Astrocyte (in vitro differentiated cells and primary cell): ENCODE measurements around the gene ZNF488. TPM values are rescaled to one million over a fixed set of nuclear protein-coding genes. Genes with fewer than 3 reads are reported as not detected.

Source experiments
- DNase-seq: peaks from one replicate; pipeline ENCODE4 v3.0.0-alpha.2; 2010; ENCODE audit warnings: low read depth
- FAIRE-seq: peaks from 2 replicates; lab custom pipeline; 2011; peaks lifted over from hg19 to GRCh38; lab: Jason Lieb, UNC
- H2AFZ ChIP-seq: 2 replicates; pipeline ENCODE4 v1.6.0; 2012; ENCODE audit warnings: low read depth, low read length, inconsistent platforms
- H3K27ac ChIP-seq: 2 replicates; pipeline ENCODE4 v1.5.1; 2011; ENCODE audit warnings: low read depth, low read length, inconsistent platforms
- H3K27me3 ChIP-seq: 2 replicates; pipeline ENCODE4 v1.6.0; 2011; ENCODE audit warnings: low read length, inconsistent platforms; ENCODE audit not compliant: insufficient read depth
- H3K36me3 ChIP-seq: 2 replicates; pipeline ENCODE4 v1.5.1; 2011; ENCODE audit warnings: low read length, inconsistent platforms; ENCODE audit not compliant: insufficient read depth
- H3K4me1 ChIP-seq: 2 replicates; pipeline ENCODE4 v1.5.1; 2011; ENCODE audit warnings: low read length, inconsistent platforms; ENCODE audit not compliant: insufficient read depth
- H3K4me2 ChIP-seq: 2 replicates; pipeline ENCODE4 v1.6.0; 2012; ENCODE audit warnings: low read length, inconsistent platforms
- H3K4me3 ChIP-seq: 2 replicates; pipeline ENCODE4 v1.5.1; 2011; ENCODE audit warnings: low read depth, mild to moderate bottlenecking, low read length, inconsistent platforms; ENCODE audit not compliant: insufficient read depth
- H3K79me2 ChIP-seq: 2 replicates; pipeline ENCODE4 v1.6.0; 2012; ENCODE audit warnings: mild to moderate bottlenecking, low read length, inconsistent platforms; ENCODE audit not compliant: insufficient read depth
- H3K9ac ChIP-seq: 2 replicates; pipeline ENCODE4 v1.6.0; 2012; ENCODE audit warnings: mild to moderate bottlenecking, low read length, inconsistent platforms
- H3K9me3 ChIP-seq: 2 replicates; pipeline ENCODE4 v1.5.1; 2012; ENCODE audit warnings: low read depth, mild to moderate bottlenecking, low read length, inconsistent platforms; ENCODE audit not compliant: insufficient read depth
- H4K20me1 ChIP-seq: 2 replicates; pipeline ENCODE4 v1.6.0; 2012; ENCODE audit warnings: low read length, inconsistent platforms; ENCODE audit not compliant: insufficient read depth
- H3K27ac Mint-ChIP-seq: one replicate; pipeline ENCODE4 v1.8.0; 2021; ENCODE audit warnings: mild to moderate bottlenecking, mixed read lengths; ENCODE audit not compliant: unreplicated experiment
- H3K27me3 Mint-ChIP-seq: one replicate; pipeline ENCODE4 v1.8.0; 2021; ENCODE audit warnings: low read depth, mixed read lengths; ENCODE audit not compliant: unreplicated experiment
- H3K36me3 Mint-ChIP-seq: one replicate; pipeline ENCODE4 v1.8.0; 2021; ENCODE audit warnings: low read depth, mixed read lengths; ENCODE audit not compliant: unreplicated experiment
- H3K4me1 Mint-ChIP-seq: one replicate; pipeline ENCODE4 v1.8.0; 2021; ENCODE audit warnings: low read depth, mixed read lengths; ENCODE audit not compliant: unreplicated experiment
- H3K4me3 Mint-ChIP-seq: one replicate; pipeline ENCODE4 v1.8.0; 2021; ENCODE audit warnings: mild to moderate bottlenecking, moderate library complexity, mixed read lengths; ENCODE audit not compliant: unreplicated experiment
- H3K9me3 Mint-ChIP-seq: one replicate; pipeline ENCODE4 v1.8.0; 2021; ENCODE audit warnings: mild to moderate bottlenecking, mixed read lengths; ENCODE audit not compliant: unreplicated experiment
- EZH2 ChIP-seq: IDR thresholded peaks from 2 replicates; pipeline ENCODE4 v1.6.1; 2012; ENCODE audit warnings: mild to moderate bottlenecking, low read length, inconsistent platforms; ENCODE audit not compliant: insufficient read depth
- total RNA-seq: library from RNA; stranded (reverse); gene quantifications from 2 replicates; pipeline ENCODE4 v1.2.1, GENCODE V29; 2021
- TF ChIP-seq, protein P1 (sequence below): IDR thresholded peaks from 2 replicates; pipeline ENCODE4 v1.5.1; 2011; ENCODE audit warnings: low read depth, mild to moderate bottlenecking, inconsistent platforms, low read length, moderate library complexity; ENCODE audit not compliant: insufficient read depth

The ZNF488 gene
- total RNA-seq, 1 donor from 2014 or later: 1.4 TPM

DNA sequence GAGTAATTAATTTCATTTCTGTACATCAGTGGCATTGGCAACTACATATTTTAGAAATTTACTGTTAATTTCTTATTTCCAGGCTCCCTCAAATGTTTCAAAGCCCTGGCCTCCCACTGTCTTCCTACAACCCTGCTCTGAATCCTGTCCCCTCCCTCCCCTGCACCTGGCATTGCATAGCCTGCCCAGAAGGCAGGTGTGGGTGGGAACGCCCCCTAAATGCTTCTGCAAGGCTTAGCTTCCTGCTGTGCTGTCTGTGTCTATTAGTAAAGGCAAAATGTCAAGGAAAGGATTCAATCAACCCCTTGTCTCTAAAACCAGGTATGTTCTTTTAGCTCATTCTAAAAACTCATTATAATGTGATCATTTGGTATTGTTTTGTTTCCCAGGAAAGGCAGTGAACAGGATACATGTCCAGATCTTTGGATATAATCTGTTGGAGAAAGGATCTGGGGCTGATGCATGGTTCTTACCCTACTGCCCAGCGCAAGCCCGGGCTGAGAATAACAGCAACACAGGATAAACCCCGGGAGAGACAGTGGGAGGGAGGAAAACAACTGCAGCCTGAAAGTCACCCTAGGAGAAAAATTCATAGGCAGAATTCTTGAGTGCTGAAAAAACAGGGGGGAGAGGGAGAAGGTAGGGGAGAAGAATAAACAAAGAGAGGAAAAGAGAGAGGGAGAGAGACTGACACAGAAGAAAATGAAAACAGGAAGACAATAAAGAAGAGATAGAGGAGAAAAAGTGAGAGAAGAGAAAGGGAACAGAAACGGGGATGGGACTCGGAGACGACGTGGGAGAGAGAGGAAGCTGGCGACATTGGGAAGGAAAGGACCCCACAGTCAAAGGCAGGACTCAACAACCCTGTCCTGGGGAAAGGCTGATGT lies 589 bp downstream of the ZNF488 start:
- no peaks in the 10 kb centered on the region for H3K79me2 ChIP-seq
- DNase-seq (no peak), FAIRE-seq (no peak)
- H3K4me2 ChIP-seq: peak overlapping the region; percentile 96
- H2AFZ ChIP-seq: peak overlapping the region; percentile 91
- peaks cover 15% of the 10 kb centered on the region for H3K27me3 ChIP-seq
- Mint-ChIP-seq H3K4me3 (peak overlapping the region; percentile 88), H3K27me3 (peaks cover 35% of the 10 kb centered on the region), H3K36me3 (peaks cover 7% of the 10 kb centered on the region), H3K27ac (peak overlapping the region; percentile 20), H3K9me3 (peaks cover 17% of the 10 kb centered on the region), H3K4me1 (peaks cover 3% of the 10 kb centered on the region)
- H4K20me1 ChIP-seq: no peaks in the 10 kb centered on the region
- no peaks in the 10 kb centered on the region for H3K9me3 ChIP-seq
- TF ChIP-seq, protein P1, sequence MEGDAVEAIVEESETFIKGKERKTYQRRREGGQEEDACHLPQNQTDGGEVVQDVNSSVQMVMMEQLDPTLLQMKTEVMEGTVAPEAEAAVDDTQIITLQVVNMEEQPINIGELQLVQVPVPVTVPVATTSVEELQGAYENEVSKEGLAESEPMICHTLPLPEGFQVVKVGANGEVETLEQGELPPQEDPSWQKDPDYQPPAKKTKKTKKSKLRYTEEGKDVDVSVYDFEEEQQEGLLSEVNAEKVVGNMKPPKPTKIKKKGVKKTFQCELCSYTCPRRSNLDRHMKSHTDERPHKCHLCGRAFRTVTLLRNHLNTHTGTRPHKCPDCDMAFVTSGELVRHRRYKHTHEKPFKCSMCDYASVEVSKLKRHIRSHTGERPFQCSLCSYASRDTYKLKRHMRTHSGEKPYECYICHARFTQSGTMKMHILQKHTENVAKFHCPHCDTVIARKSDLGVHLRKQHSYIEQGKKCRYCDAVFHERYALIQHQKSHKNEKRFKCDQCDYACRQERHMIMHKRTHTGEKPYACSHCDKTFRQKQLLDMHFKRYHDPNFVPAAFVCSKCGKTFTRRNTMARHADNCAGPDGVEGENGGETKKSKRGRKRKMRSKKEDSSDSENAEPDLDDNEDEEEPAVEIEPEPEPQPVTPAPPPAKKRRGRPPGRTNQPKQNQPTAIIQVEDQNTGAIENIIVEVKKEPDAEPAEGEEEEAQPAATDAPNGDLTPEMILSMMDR: no peak
- no peak for TF ChIP-seq EZH2
- peaks cover 2% of the 10 kb centered on the region for H3K4me1 ChIP-seq
- H3K9ac ChIP-seq: peak overlapping the region; percentile 82
- peak overlapping the region; percentile 70 for H3K4me3 ChIP-seq
- no peaks in the 10 kb centered on the region for H3K36me3 ChIP-seq
- no peak overlapping the region for H3K27ac ChIP-seq

DNA sequence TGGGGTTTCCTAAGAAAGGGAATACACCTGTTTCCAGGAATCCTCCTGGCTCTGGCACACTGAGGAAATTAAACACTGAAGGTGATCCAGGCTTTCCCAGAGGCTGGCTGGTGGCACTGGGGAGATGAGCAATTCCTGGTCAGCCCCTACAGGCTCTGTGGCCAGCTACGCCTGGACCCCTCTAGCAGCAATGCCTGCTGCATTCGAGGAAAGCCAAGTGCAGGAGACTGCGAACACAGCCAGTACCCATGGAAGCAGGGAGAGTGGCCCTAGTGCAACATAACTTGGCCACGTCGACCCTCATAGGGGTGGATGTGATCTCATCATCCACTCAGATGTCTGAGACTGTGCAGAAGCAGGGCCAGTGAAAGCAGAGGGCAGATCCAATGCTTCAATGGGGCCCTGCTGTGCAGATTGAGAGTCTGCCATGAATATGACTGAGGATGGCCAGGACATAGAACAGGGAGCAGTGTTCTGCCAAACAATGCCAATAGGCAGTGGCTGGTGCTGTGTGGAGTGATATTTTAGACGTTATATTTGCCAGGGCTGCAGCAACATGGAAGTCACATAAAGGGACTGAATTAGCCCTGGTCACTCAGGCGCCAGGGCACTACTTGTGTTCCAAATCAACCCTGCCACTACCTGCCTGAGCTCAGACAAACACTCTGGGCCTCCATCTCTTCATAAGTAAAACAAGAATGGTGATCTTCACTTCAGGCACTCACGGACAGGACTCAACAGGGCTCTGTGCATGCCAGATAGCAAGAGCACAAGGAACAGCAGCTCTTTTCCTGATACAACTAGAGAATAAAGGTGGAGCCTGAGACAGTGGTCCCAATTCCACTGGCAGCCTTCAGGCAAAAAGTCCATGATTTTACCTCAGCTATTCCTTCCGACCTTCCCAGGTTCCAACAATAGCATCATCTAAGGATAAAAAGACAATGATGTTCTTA lies 2.4 kb downstream of the ZNF488 start:
- no peak for DNase-seq
- Histone ChIP-seq H3K27me3 (peaks cover 17% of the 10 kb centered on the region), H3K9ac (no peak overlapping the region), H3K9me3 (no peaks in the 10 kb centered on the region), H3K4me3 (no peak overlapping the region), H4K20me1 (no peaks in the 10 kb centered on the region), H3K79me2 (no peaks in the 10 kb centered on the region), H3K4me1 (peaks cover 2% of the 10 kb centered on the region), H3K27ac (no peak overlapping the region), H2AFZ (no peak overlapping the region), H3K4me2 (no peak overlapping the region), H3K36me3 (no peaks in the 10 kb centered on the region)
- FAIRE-seq: no peak
- TF ChIP-seq, protein P1: no peak
- TF ChIP-seq EZH2: no peak
- no peak overlapping the region for H3K4me3 Mint-ChIP-seq
- H3K36me3 Mint-ChIP-seq: peaks cover 7% of the 10 kb centered on the region
- peaks cover 35% of the 10 kb centered on the region for H3K27me3 Mint-ChIP-seq
- H3K4me1 Mint-ChIP-seq: peaks cover 3% of the 10 kb centered on the region
- H3K9me3 Mint-ChIP-seq: peaks cover 12% of the 10 kb centered on the region
- H3K27ac Mint-ChIP-seq: no peak overlapping the region
